GM12878 (cell line): ENCODE results near the gene MTMR6. TPM values are rescaled to one million over a fixed set of nuclear protein-coding genes. Genes with fewer than 3 reads are reported as not detected.
A peak's percentile ranks its signal among the peaks of the same experiment; 100 is the strongest.

ENCODE experiments used
- ATAC-seq: fragments of 200-7000 bp; cut with Tn5 transposase; 3 replicates; pipeline ENCODE4 v1.9.1; 2020; ENCODE audit warnings: mild to moderate bottlenecking, moderate library complexity
- BruUV-seq: library from RNA; stranded (reverse); fragments of 400-500 nt; replicated peaks from 2 replicates; lab custom pipeline; 2021; lab: Mats Ljungman, UMichigan
- CTCF ChIA-PET: fragments of 300-600 bp; sonication (Branson Sonifier 250); formaldehyde crosslinking; extraction: SDS; loops from one replicate; lab custom pipeline; 2021; ENCODE audit warnings: inconsistent platforms; lab: Yijun Ruan, JAX
- POLR2A ChIA-PET: fragments of 350-600 bp; formaldehyde crosslinking; extraction: SDS; loops from one replicate; lab custom pipeline; 2021; ENCODE audit warnings: inconsistent platforms; lab: Charles Lee
- RAD21 ChIA-PET: fragments of 300-600 bp; sonication (Branson Sonifier 250); formaldehyde crosslinking; loops from one replicate; lab custom pipeline; 2023; ENCODE audit warnings: antibody characterized with exemption; ENCODE audit not compliant: unreplicated experiment; lab: Charles Lee
- SMC1A ChIA-PET: fragments of 300-600 bp; sonication (Branson Sonifier 250); formaldehyde crosslinking; loops from one replicate; lab custom pipeline; 2023; ENCODE audit not compliant: unreplicated experiment, uncharacterized antibody; lab: Charles Lee
- DNase-seq: peaks from one replicate; pipeline ENCODE4 v3.0.0-alpha.2; 2011; ENCODE audit warnings: low read depth, low spot score
- FAIRE-seq: peaks from 3 replicates; lab custom pipeline; 2011; peaks lifted over from hg19 to GRCh38; lab: Jason Lieb, UNC
- H2AFZ ChIP-seq: 2 replicates; pipeline ENCODE4 v1.6.0; 2011; ENCODE audit warnings: low read depth, low read length, control low read depth; ENCODE audit not compliant: control insufficient read depth
- H3K27ac ChIP-seq: 2 replicates; pipeline ENCODE4 v1.5.1; 2011; ENCODE audit warnings: control low read depth; ENCODE audit not compliant: control insufficient read depth, insufficient read depth
- H3K27me3 ChIP-seq, 2 experiments: replicated peaks in 1 of 2; 2 replicates each; pipeline versions ENCODE4 v1.6.0 to v1.6.1; 2011; ENCODE audit warnings: low read length in 1 of 2; ENCODE audit not compliant: control insufficient read depth in 2 of 2, insufficient read depth in 2 of 2
- H3K36me3 ChIP-seq, 2 experiments: 2 replicates each; pipeline ENCODE4 v1.5.1; 2011; ENCODE audit warnings: low read length in 1 of 2; ENCODE audit not compliant: control insufficient read depth in 2 of 2, insufficient read depth in 2 of 2
- H3K4me1 ChIP-seq: 2 replicates; pipeline ENCODE4 v1.6.1; 2011; ENCODE audit warnings: mild to moderate bottlenecking, low read length, moderate library complexity, mixed read lengths; ENCODE audit not compliant: control insufficient read depth, insufficient read depth
- H3K4me2 ChIP-seq: 2 replicates; pipeline ENCODE4 v1.6.0; 2011; ENCODE audit warnings: control low read depth; ENCODE audit not compliant: control insufficient read depth, insufficient read depth
- H3K4me3 ChIP-seq: fragments of 200-600 bp; sonication (generic); 2 replicates; pipeline ENCODE4 v1.5.1; 2016
- H3K79me2 ChIP-seq: 2 replicates; pipeline ENCODE4 v1.6.0; 2011; ENCODE audit warnings: low read length; ENCODE audit not compliant: control insufficient read depth, insufficient read depth
- H3K9ac ChIP-seq: 2 replicates; pipeline ENCODE4 v1.8.0; 2011; ENCODE audit warnings: low read length, control low read depth, mixed read lengths; ENCODE audit not compliant: control insufficient read depth, insufficient read depth
- H3K9me3 ChIP-seq: replicated peaks from 3 replicates; pipeline ENCODE4 v1.5.1; 2011; ENCODE audit warnings: mild to moderate bottlenecking, low read length; ENCODE audit not compliant: control insufficient read depth, insufficient read depth
- H4K20me1 ChIP-seq: 2 replicates; pipeline ENCODE4 v1.6.0; 2011; ENCODE audit not compliant: control insufficient read depth, insufficient read depth
- IKZF1 ChIP-seq: fragments of 450-650 bp; conservative IDR thresholded peaks from 2 replicates; pipeline ENCODE4 v1.6.1; 2017; ENCODE audit warnings: antibody characterized with exemption, mild to moderate bottlenecking
- RAD21 ChIP-seq: IDR thresholded peaks from 2 replicates; pipeline ENCODE4 v1.6.1; 2011; ENCODE audit warnings: mild to moderate bottlenecking, low read depth, low read length, moderate library complexity; ENCODE audit not compliant: insufficient read depth
- SMC3 ChIP-seq: IDR thresholded peaks from 2 replicates; pipeline ENCODE4 v1.6.1; 2011; ENCODE audit warnings: low read length, improper control_type of control experiment, borderline replicate concordance
- SPI1 ChIP-seq: IDR thresholded peaks from 2 replicates; pipeline ENCODE4 v1.6.1; 2011; ENCODE audit warnings: low read depth, mild to moderate bottlenecking, low read length, moderate library complexity, borderline replicate concordance; ENCODE audit not compliant: insufficient read depth
- WGBS: methylation state at CpG from one replicate; pipeline ENCODE4 v1.1.6; 2016; ENCODE audit warnings: low lambda C conversion rate; ENCODE audit not compliant: insufficient replicate concordance, insufficient coverage; ENCODE audit errors: missing lambda C conversion rate; 5-methylcytosine and 5-hydroxymethylcytosine counted together
- in situ Hi-C: fragments of 300-500 bp; cut with MboI; formaldehyde crosslinking; loops from 9 replicates; pipeline ENCODE4 v1.14.3; 2018; ENCODE audit warnings: mixed read lengths
- intact Hi-C: fragments of 100-400 bp; cut with micrococcal nuclease; formaldehyde crosslinking; loops from one replicate; pipeline ENCODE4 v1.14.2; 2022; ENCODE audit not compliant: unreplicated experiment
- polyA plus RNA-seq, 11 experiments: library from polyadenylated mRNA; depleted of rRNA in 4 of 11; unstranded in 6 of 11; stranded (reverse) in 5 of 11; fragments of >200 nt; fragmentation: Nextera tagmentation in 4 of 11; fragmentation: Illumina TruSeq in 1 of 11; extraction: Ambion mirVana in 4 of 11; extraction: Trizol in 1 of 11; gene quantifications; 1 replicate in 1 of 11; 2 replicates in 10 of 11; pipeline versions ENCODE4 v1.2.1 to v1.2.3, GENCODE V29; 2011 to 2016; ENCODE audit warnings: inconsistent platforms in 2 of 11, missing spikeins in 2 of 11, low read depth in 1 of 11
- total RNA-seq, 4 experiments: library from RNA; depleted of rRNA in 3 of 4; stranded (reverse); fragments of >200 nt in 3 of 4; fragmentation: Illumina TruSeq in 1 of 4; extraction: Trizol in 1 of 4; gene quantifications; 2 replicates each; pipeline versions ENCODE4 v1.2.1 to v1.2.3, GENCODE V29; 2013 to 2021
- TF ChIP-seq, protein P1 (sequence below): IDR thresholded peaks from 2 replicates; pipeline ENCODE4 v1.6.1; 2012; ENCODE audit warnings: low read length, inconsistent platforms
- TF ChIP-seq, protein P2 (sequence below): IDR thresholded peaks from 2 replicates; pipeline ENCODE4 v1.6.1; 2012; ENCODE audit warnings: low read depth, low read length, improper control_type of control experiment
- TF ChIP-seq, protein P3 (sequence below): IDR thresholded peaks from 2 replicates; pipeline ENCODE4 v1.6.1; 2011; ENCODE audit warnings: mild to moderate bottlenecking, low read depth, low read length, moderate library complexity; ENCODE audit not compliant: insufficient replicate concordance
- TF ChIP-seq, protein P4 (sequence below), 3 experiments: IDR thresholded peaks in 2 of 3; conservative IDR thresholded peaks in 1 of 3; 2 replicates each; pipeline ENCODE4 v1.5.1; 2011; ENCODE audit warnings: low read depth in 3 of 3, low read length in 3 of 3, mild to moderate bottlenecking in 3 of 3, control low read depth in 2 of 3, moderate library complexity in 2 of 3, inconsistent platforms in 1 of 3, mixed read lengths in 1 of 3; ENCODE audit not compliant: control insufficient read depth in 2 of 3, insufficient read depth in 1 of 3; ENCODE audit errors: extremely low read depth in 1 of 3

The MTMR6 gene
- total and polyA plus RNA-seq, 10 of the 15 experiments (the other 5 are each of a cell fraction or from before 2014, with no cell fraction given): 9.8 to 24.2 (median 16.0) TPM

- WGBS: 2% methylated on average over 2 of the region's 2 CpGs
- Histone ChIP-seq H3K9me3 (no peaks in the 10 kb centered on the region), H3K36me3 (no peaks in the 10 kb centered on the region), H3K27me3 (no peaks in the 10 kb centered on the region; a peak in 1 of 4 replicates), H3K79me2 (no peaks in the 10 kb centered on the region), H3K4me2 (no peak overlapping the region), H2AFZ (no peak overlapping the region), H3K4me1 (peaks cover 8% of the 10 kb centered on the region; the same call in 1 of the 2 replicates), H3K27ac (no peak overlapping the region), H3K9ac (no peak overlapping the region), H4K20me1 (no peaks in the 10 kb centered on the region), H3K4me3 (no peak overlapping the region)
- CTCF ChIA-PET: interaction anchor here (0.8 to 2.5 kb wide), 9 partner anchors 8 to 238 kb away, joined by 3 to 13 read pairs (median 4); no protein-coding TSS in a partner anchor
- ATAC-seq (peak; percentile 81), FAIRE-seq (peak; percentile 64), DNase-seq (no peak)
- in situ Hi-C loops: no loop called here
- POLR2A ChIA-PET: no interaction called here
- no TSS peak for BruUV-seq
- RAD21 ChIA-PET: interaction anchor here (1.6 kb wide), 1 partner anchor 143 kb away, joined by 3 read pairs; no protein-coding TSS in a partner anchor
- SMC1A ChIA-PET: interaction anchor here (0.9 to 1.4 kb wide), 3 partner anchors 16 to 57 kb away, joined by 3 to 6 read pairs (median 3); no protein-coding TSS in a partner anchor
- TF ChIP-seq SPI1 (peak; percentile 66; the same call in 1 of the 2 replicates), RAD21 (peak; percentile 54), SMC3 (peak; percentile 41; the same call in 1 of the 2 replicates), IKZF1 (0 out of 2 replicates have a peak, but pooled peaks have one; percentile 10)
- TF ChIP-seq, protein P1, sequence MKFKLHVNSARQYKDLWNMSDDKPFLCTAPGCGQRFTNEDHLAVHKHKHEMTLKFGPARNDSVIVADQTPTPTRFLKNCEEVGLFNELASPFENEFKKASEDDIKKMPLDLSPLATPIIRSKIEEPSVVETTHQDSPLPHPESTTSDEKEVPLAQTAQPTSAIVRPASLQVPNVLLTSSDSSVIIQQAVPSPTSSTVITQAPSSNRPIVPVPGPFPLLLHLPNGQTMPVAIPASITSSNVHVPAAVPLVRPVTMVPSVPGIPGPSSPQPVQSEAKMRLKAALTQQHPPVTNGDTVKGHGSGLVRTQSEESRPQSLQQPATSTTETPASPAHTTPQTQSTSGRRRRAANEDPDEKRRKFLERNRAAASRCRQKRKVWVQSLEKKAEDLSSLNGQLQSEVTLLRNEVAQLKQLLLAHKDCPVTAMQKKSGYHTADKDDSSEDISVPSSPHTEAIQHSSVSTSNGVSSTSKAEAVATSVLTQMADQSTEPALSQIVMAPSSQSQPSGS: no peak
- TF ChIP-seq, protein P2, sequence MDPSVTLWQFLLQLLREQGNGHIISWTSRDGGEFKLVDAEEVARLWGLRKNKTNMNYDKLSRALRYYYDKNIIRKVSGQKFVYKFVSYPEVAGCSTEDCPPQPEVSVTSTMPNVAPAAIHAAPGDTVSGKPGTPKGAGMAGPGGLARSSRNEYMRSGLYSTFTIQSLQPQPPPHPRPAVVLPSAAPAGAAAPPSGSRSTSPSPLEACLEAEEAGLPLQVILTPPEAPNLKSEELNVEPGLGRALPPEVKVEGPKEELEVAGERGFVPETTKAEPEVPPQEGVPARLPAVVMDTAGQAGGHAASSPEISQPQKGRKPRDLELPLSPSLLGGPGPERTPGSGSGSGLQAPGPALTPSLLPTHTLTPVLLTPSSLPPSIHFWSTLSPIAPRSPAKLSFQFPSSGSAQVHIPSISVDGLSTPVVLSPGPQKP: no peak
- TF ChIP-seq, protein P3, sequence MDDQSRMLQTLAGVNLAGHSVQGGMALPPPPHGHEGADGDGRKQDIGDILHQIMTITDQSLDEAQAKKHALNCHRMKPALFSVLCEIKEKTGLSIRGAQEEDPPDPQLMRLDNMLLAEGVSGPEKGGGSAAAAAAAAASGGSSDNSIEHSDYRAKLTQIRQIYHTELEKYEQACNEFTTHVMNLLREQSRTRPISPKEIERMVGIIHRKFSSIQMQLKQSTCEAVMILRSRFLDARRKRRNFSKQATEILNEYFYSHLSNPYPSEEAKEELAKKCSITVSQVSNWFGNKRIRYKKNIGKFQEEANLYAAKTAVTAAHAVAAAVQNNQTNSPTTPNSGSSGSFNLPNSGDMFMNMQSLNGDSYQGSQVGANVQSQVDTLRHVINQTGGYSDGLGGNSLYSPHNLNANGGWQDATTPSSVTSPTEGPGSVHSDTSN: no peak
- TF ChIP-seq, protein P4, sequence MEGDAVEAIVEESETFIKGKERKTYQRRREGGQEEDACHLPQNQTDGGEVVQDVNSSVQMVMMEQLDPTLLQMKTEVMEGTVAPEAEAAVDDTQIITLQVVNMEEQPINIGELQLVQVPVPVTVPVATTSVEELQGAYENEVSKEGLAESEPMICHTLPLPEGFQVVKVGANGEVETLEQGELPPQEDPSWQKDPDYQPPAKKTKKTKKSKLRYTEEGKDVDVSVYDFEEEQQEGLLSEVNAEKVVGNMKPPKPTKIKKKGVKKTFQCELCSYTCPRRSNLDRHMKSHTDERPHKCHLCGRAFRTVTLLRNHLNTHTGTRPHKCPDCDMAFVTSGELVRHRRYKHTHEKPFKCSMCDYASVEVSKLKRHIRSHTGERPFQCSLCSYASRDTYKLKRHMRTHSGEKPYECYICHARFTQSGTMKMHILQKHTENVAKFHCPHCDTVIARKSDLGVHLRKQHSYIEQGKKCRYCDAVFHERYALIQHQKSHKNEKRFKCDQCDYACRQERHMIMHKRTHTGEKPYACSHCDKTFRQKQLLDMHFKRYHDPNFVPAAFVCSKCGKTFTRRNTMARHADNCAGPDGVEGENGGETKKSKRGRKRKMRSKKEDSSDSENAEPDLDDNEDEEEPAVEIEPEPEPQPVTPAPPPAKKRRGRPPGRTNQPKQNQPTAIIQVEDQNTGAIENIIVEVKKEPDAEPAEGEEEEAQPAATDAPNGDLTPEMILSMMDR (IDR thresholded peaks at IDR 0.05 in 2 of 3, conservative IDR thresholded peaks at IDR 0.05 in 1 of 3; ENCODE audit: control insufficient read depth in 2 of 3, extremely low read depth in 1 of 3, insufficient read depth in 1 of 3, low read depth in 3 of 3, low read length in 3 of 3): peak; percentile 45 to 56 (median 50); a peak in 4 of 6 replicates
- intact Hi-C loops: loop anchor here (10.0 kb wide), 1 partner anchor 142 kb away; the partner anchor contains the start of gene ATP8A2
These were observed 54.3 kb downstream of the MTMR6 start for GRCh38 chr13:25232937-25233515.
